Vagina (tissue), 2 donors: ENCODE results near the gene CASP8. TPM values are rescaled to one million over a fixed set of nuclear protein-coding genes. Genes with fewer than 3 reads are reported as not detected.

Experiments
- DNase-seq, 2 donors: peaks; one replicate each; pipeline ENCODE4 v3.0.0-alpha.2; 2017; ENCODE audit errors: extremely low spot score in 2 of 2
- H3K27ac ChIP-seq: fragments of 200-600 bp; sonication (generic); one replicate; pipeline ENCODE4 v1.5.1; 2019
- H3K27me3 ChIP-seq: fragments of 200-600 bp; sonication (generic); one replicate; pipeline ENCODE4 v1.5.1; 2019
- H3K36me3 ChIP-seq, 2 donors: fragments of 200-600 bp; sonication (generic); one replicate each; pipeline ENCODE4 v1.5.1; 2017 to 2019
- H3K4me1 ChIP-seq: fragments of 200-600 bp; sonication (generic); one replicate; pipeline ENCODE4 v1.5.1; 2019
- H3K4me3 ChIP-seq, 2 donors: fragments of 200-600 bp; sonication (generic); 1 replicate in 1 of 2; 2 replicates in 1 of 2; pipeline ENCODE4 v1.5.1; 2016 to 2019
- H3K9me3 ChIP-seq: fragments of 200-600 bp; sonication (generic); one replicate; pipeline ENCODE4 v1.5.1; 2019
- POLR2A ChIP-seq, 2 donors: fragments of 450-650 bp; IDR thresholded peaks; one replicate each; pipeline ENCODE4 v1.6.1; 2017; ENCODE audit warnings: antibody characterized with exemption in 2 of 2, mild to moderate bottlenecking in 2 of 2, moderate library complexity in 2 of 2
- POLR2AphosphoS5 ChIP-seq, 2 donors: sonication (generic); formaldehyde crosslinking; IDR thresholded peaks; one replicate each; pipeline ENCODE4 v1.9.0; 2017; ENCODE audit warnings: antibody characterized with exemption in 2 of 2, mild to moderate bottlenecking in 2 of 2, low read depth in 1 of 2; ENCODE audit not compliant: insufficient read depth in 1 of 2
- intact Hi-C: fragments of 100-400 bp; cut with DNase I; formaldehyde crosslinking; loops from one replicate; pipeline ENCODE4 v1.15.1; 2023
- total RNA-seq: library from RNA; depleted of rRNA; stranded (reverse); fragments of >200 nt; gene quantifications from one replicate; pipeline ENCODE4 v1.2.3, GENCODE V29; 2016
- TF ChIP-seq, protein P1 (sequence below), 3 experiments: fragments of 450-650 bp in 2 of 3; fragments of 200-600 bp in 1 of 3; sonication (generic) in 1 of 3; IDR thresholded peaks; one replicate each; pipeline ENCODE4 v1.5.1; 2017 to 2019; ENCODE audit warnings: antibody characterized with exemption in 3 of 3, mild to moderate bottlenecking in 2 of 3, moderate library complexity in 2 of 3

CASP8 gene
- total RNA-seq, 1 donor from 2014 or later: 29.2 TPM

DNA sequence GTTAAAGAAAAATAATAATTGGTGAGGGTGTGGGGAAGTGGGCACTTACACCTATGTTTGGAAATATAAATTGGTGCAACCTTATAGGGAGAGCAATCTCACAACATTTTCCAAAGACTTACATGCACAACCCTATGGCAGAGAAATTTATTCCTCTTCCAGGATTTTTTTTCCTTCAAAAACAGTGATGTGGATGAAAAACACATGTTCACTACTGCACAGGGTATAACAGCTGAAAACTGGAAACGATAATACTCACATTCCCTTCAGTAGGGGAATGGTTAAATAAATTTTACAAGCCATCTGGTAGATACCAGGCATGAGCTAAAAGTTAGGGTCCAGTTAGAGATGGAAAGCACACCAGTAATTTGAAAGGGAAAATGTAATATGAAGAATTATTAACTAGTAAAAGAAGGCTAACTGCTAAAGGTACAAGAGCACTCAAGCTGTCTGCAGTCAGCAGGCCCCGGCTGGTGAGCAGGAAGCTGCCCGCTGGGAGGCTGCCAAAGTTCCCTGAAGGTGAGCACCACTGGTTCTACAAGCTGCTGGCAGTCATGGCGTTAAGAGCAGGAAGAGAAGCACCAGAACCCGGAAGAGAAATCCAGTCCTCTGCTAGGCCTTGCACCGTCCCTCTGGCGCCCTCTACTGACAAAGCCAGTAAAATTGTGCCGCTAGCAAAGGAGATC lies 28.4 kb upstream of the CASP8 start:
- H3K27ac ChIP-seq: peak overlapping the region; percentile 59
- peak; percentile 93 to 99 for DNase-seq
- no peaks in the 10 kb centered on the region for H3K36me3 ChIP-seq
- TF ChIP-seq POLR2AphosphoS5 (IDR thresholded peaks at IDR 0.05; ENCODE audit: insufficient read depth in 1 of 2, low read depth in 1 of 2) (peak; percentile 41 to 93), POLR2A (IDR thresholded peaks at IDR 0.05) (no peak)
- TF ChIP-seq, protein P1, sequence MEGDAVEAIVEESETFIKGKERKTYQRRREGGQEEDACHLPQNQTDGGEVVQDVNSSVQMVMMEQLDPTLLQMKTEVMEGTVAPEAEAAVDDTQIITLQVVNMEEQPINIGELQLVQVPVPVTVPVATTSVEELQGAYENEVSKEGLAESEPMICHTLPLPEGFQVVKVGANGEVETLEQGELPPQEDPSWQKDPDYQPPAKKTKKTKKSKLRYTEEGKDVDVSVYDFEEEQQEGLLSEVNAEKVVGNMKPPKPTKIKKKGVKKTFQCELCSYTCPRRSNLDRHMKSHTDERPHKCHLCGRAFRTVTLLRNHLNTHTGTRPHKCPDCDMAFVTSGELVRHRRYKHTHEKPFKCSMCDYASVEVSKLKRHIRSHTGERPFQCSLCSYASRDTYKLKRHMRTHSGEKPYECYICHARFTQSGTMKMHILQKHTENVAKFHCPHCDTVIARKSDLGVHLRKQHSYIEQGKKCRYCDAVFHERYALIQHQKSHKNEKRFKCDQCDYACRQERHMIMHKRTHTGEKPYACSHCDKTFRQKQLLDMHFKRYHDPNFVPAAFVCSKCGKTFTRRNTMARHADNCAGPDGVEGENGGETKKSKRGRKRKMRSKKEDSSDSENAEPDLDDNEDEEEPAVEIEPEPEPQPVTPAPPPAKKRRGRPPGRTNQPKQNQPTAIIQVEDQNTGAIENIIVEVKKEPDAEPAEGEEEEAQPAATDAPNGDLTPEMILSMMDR (IDR thresholded peaks at IDR 0.05): peak; percentile 66 to 68 (median 67)
- intact Hi-C loops: loop anchor here (10.0 kb wide), 1 partner anchor 133 kb away; no protein-coding TSS in a partner anchor
- H3K4me1 ChIP-seq: peaks cover 29% of the 10 kb centered on the region
- no peaks in the 10 kb centered on the region for H3K9me3 ChIP-seq
- no peaks in the 10 kb centered on the region for H3K27me3 ChIP-seq
- no peak overlapping the region for H3K4me3 ChIP-seq

DNA sequence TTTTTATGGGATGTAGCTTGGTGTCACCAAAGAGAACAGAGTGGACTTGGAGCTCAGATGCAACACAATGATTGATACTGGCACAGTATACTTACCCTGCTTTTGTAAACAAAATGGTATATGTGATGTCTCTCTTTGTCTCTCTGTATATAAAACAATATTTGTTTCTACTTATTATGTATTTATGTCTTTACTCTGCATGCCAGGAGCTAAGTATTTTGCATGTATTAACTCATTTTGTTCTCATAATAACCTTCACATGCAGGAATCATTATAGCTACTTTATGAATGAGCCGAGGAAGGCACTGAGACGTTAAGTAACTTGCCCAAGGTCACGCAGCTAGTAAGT lies 27.9 kb upstream of the CASP8 start:
- Histone ChIP-seq H3K36me3 (no peaks in the 10 kb centered on the region), H3K4me1 (peaks cover 29% of the 10 kb centered on the region), H3K4me3 (no peak overlapping the region), H3K27me3 (no peaks in the 10 kb centered on the region), H3K9me3 (no peaks in the 10 kb centered on the region), H3K27ac (no peak overlapping the region)
- intact Hi-C loops: loop anchor here (10.0 kb wide), 1 partner anchor 132 kb away; no protein-coding TSS in a partner anchor
- no peak for TF ChIP-seq POLR2AphosphoS5 (IDR thresholded peaks at IDR 0.05; ENCODE audit: insufficient read depth in 1 of 2, low read depth in 1 of 2)
- no peak for TF ChIP-seq POLR2A (IDR thresholded peaks at IDR 0.05)
- TF ChIP-seq, protein P1 (IDR thresholded peaks at IDR 0.05): no peak
- no peak for DNase-seq

DNA sequence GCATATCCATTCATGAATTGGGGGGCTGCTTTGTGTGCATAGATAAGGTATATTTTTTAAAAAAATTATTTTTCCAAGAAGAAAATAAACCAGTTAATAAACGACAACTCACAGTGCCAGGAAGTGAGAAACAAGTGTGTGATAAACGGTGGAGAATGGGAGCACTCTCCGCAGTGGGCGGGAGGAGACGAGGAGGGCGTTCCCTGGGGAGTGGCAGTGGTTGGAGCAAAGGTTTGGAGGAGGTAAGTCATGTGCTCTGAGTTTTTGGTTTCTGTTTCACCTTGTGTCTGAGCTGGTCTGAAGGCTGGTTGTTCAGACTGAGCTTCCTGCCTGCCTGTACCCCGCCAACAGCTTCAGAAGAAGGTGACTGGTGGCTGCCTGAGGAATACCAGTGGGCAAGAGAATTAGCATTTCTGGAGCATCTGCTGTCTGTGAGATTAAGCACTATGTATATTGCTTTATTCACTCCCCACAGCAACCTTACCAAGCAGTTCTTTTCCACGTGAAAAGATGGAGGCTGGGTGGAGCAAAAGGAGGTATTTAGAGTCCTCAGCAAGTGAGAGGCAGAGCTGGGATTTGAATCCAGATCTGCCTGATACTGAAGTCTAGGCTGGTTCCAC lies 27.0 kb upstream of the CASP8 start:
- intact Hi-C loops: loop anchor here (10.0 kb wide), 1 partner anchor 131 kb away; no protein-coding TSS in a partner anchor

DNA sequence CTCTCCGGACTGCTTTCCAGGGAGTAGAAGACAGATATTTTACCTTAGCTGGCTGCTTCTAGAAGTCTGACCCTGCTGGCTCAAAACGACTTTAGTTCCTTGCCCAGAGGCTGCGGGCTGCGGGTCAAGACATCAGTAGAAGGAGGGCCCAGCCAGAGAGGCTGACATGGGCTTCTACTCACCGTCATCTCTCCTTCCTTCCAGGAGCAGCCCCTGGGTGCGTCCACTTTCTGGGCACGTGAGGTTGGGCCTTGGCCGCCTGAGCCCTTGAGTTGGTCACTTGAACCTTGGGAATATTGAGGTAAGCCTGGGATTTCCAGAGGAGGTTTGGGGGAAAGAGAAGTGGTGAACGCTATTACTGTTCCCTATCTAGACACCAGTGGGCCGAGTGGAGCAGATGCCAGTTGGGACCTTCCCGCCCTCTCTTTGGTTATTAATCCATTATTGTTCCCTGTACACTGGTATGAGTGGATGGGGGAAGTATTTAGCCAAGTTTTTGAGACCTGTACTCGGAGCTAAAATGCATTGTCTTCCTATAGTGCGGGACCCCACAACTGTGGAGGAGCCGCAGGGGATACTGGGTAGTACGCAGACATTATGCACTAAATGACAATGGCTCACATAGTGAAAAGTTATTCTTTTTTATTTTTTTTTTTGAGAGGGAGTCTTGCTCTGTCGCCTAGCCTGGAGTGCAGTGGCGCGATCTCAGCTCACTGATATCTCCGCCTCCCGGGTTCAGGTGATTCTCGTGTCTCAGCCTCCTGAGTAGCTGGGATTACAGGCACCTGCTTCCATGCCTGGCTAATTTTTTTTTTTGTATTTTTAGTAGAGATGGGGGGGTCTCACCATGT lies 26.3 kb upstream of the CASP8 start:
- peak overlapping the region; percentile 5 to 29 for H3K4me3 ChIP-seq
- no peaks in the 10 kb centered on the region for H3K27me3 ChIP-seq
- peaks cover 20% of the 10 kb centered on the region for H3K4me1 ChIP-seq
- H3K9me3 ChIP-seq: no peaks in the 10 kb centered on the region
- H3K27ac ChIP-seq: peak overlapping the region; percentile 15
- DNase-seq: peak in 1 of 2 donors; percentile 84
- intact Hi-C loops: loop anchor here (10.0 kb wide), 1 partner anchor 131 kb away; no protein-coding TSS in a partner anchor
- no peaks in the 10 kb centered on the region for H3K36me3 ChIP-seq
- TF ChIP-seq, protein P1 (IDR thresholded peaks at IDR 0.05): no peak
- TF ChIP-seq POLR2A (IDR thresholded peaks at IDR 0.05) (no peak), POLR2AphosphoS5 (IDR thresholded peaks at IDR 0.05; ENCODE audit: insufficient read depth in 1 of 2, low read depth in 1 of 2) (no peak)

More for the DNA sequence above, 27.0 kb upstream of the CASP8 start:
- peak overlapping the region; percentile 15 for H3K27ac ChIP-seq
- DNase-seq: peak in 1 of 2 donors; percentile 88
- no peaks in the 10 kb centered on the region for H3K9me3 ChIP-seq
- TF ChIP-seq POLR2A (IDR thresholded peaks at IDR 0.05) (no peak), POLR2AphosphoS5 (IDR thresholded peaks at IDR 0.05; ENCODE audit: insufficient read depth in 1 of 2, low read depth in 1 of 2) (peak; percentile 32 to 66)
- TF ChIP-seq, protein P1 (IDR thresholded peaks at IDR 0.05): no peak
- no peaks in the 10 kb centered on the region for H3K27me3 ChIP-seq
- no peaks in the 10 kb centered on the region for H3K36me3 ChIP-seq
- H3K4me3 ChIP-seq: peak overlapping the region; percentile 5 to 29
- peaks cover 27% of the 10 kb centered on the region for H3K4me1 ChIP-seq
